ENCODE data around the gene LRRC45. TPM values are rescaled to one million over a fixed set of nuclear protein-coding genes. Genes with fewer than 3 reads are reported as not detected.
"Not testable (repeated sequence)": the region's sequence is repeated elsewhere in the genome, so short reads cannot be mapped to it uniquely, and the experiment has no call there.

LRRC45 gene
- total RNA-seq, 2 experiments from 2014 or later: 41.2 to 52.0 TPM

DNA sequence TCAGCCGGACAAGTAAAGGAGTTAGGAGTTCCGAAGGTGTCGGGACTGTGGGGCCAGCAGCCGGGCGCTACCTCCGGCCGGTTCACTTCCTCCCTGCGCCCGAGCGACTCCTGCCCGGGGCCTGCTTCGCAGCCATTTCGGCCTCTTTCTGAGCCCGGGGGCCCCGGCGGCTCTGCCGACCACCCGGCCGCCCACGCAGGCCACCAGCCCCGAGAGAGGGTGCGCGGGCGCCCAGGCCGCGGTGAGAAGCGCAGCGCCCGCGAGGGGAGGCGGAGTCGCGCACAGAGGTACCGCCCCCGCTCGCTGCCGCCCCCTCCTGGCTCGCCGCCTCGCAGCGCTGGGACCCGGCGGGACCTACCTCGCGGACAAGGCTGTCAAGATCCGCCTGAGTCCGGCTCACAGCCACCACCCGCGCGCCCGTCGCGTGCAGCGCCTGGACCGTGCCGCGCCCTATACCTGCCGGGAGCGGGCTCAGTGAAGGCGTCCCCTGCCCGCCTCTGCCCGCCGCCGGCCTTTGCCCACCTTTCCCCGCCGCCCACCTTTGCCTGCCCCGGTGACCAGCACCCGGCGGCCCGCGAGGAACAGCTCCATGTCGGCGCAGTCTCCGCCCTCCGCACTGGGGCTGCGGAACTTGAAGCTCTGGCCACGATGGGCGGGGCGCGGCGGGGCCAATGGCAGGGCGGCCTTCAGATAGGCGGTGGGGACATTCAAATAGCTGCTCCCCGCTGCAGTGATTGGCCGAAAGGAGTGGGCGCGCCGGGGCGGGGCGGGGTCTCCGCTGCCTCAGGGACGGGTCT lies 14.2 kb downstream of the LRRC45 start, which contains the start of gene DCXR:
Gene DCXR (minus strand): TSS at position 606 of the 797 bp plus-strand sequence. CDS start 15 bp downstream, at position 591.
- H3K4me2 ChIP-seq (ENCODE audit: low read length): peak within 1 kb of the TSS; percentile 92
- H2AFZ ChIP-seq (ENCODE audit: low read length): peak within 1 kb of the TSS; percentile 92
- ChIA-PET POLR2A (interaction anchor here (0.6 to 1.5 kb wide), 15 partner anchors 10 to 164 kb away, joined by 3 to 9 read pairs (median 4); partner anchors contain the start of genes CENPX, LRRC45 and MAFG), CTCF (ENCODE audit: unreplicated experiment) (interaction anchor here (0.7 to 1.1 kb wide), 9 partner anchors 12 to 436 kb away, joined by 3 to 19 read pairs (median 4); partner anchors contain the start of genes CENPX and LRRC45)
- TF ChIP-seq EZH2phosphoT487 (IDR thresholded peaks at IDR 0.05; ENCODE audit: borderline replicate concordance, low read depth, low read length) (no peak), CTCF (conservative IDR thresholded peaks at IDR 0.05; ENCODE audit: low read length) (peak; percentile 91)
- H3K4me1 ChIP-seq (ENCODE audit: insufficient read depth, low read length, poor library complexity, severe bottlenecking): peaks cover 19% of the 10 kb centered on the region
- H3K9me2 ChIP-seq (ENCODE audit: insufficient read depth, low read length): no peaks in the 10 kb centered on the region
- BruUV-seq (replicated peaks): no TSS peak
- H3K9me3 ChIP-seq (ENCODE audit: low read length): no peaks in the 10 kb centered on the region
- H3K79me2 ChIP-seq (ENCODE audit: insufficient read depth, low read depth, low read length): no peaks in the 10 kb centered on the region
- peak; percentile 99 for DNase-seq (ENCODE audit: low spot score)
- H3K36me3 ChIP-seq (ENCODE audit: insufficient read depth, low read length): no peaks in the 10 kb centered on the region
- H3K4me3 ChIP-seq (ENCODE audit: low read depth, low read length, poor library complexity, severe bottlenecking): peak within 1 kb of the TSS; percentile 72
- H3K27ac ChIP-seq (ENCODE audit: low read depth, low read length, poor library complexity, severe bottlenecking): peak within 1 kb of the TSS; percentile 70
- 0 out of 2 replicates have a peak, but pooled peaks cover 5% of the 10 kb centered on the region for H4K20me1 ChIP-seq (ENCODE audit: insufficient read depth, low read length)
- intact Hi-C loops (cut with micrococcal nuclease; ENCODE audit: unreplicated experiment): loop anchor here (1.0 to 5.0 kb wide), 4 partner anchors 14 to 165 kb away; partner anchors contain the start of genes ARHGDIA, FASN, GPS1 and LRRC45

GRCh38 chr17:82037889-82038195 lies 14.7 kb downstream of the LRRC45 start:
- no peaks in the 10 kb centered on the region for H3K9me2 ChIP-seq (ENCODE audit: insufficient read depth, low read length)
- intact Hi-C loops (cut with micrococcal nuclease; ENCODE audit: unreplicated experiment): loop anchor here (1.0 to 5.0 kb wide), 4 partner anchors 13 to 166 kb away; partner anchors contain the start of genes ARHGDIA, FASN, GPS1 and LRRC45
- H3K36me3 ChIP-seq (ENCODE audit: insufficient read depth, low read length): no peaks in the 10 kb centered on the region
- no peaks in the 10 kb centered on the region for H3K79me2 ChIP-seq (ENCODE audit: insufficient read depth, low read depth, low read length)
- H3K27ac ChIP-seq (ENCODE audit: low read depth, low read length, poor library complexity, severe bottlenecking): peak overlapping the region; percentile 70
- no TSS peak for BruUV-seq (replicated peaks)
- TF ChIP-seq CTCF (conservative IDR thresholded peaks at IDR 0.05; ENCODE audit: low read length) (no peak), EZH2phosphoT487 (IDR thresholded peaks at IDR 0.05; ENCODE audit: borderline replicate concordance, low read depth, low read length) (no peak)
- CTCF ChIA-PET (ENCODE audit: unreplicated experiment): interaction anchor here (0.7 to 1.1 kb wide), 9 partner anchors 12 to 437 kb away, joined by 3 to 19 read pairs (median 4); partner anchors contain the start of genes CENPX and LRRC45
- H3K4me1 ChIP-seq (ENCODE audit: insufficient read depth, low read length, poor library complexity, severe bottlenecking): peaks cover 19% of the 10 kb centered on the region
- POLR2A ChIA-PET: interaction anchor here (0.6 to 1.5 kb wide), 14 partner anchors 12 to 372 kb away, joined by 3 to 9 read pairs (median 4); partner anchors contain the start of genes CENPX, LRRC45 and MAFG
- H3K4me2 ChIP-seq (ENCODE audit: low read length): peak overlapping the region; percentile 92
- peak overlapping the region; percentile 72 for H3K4me3 ChIP-seq (ENCODE audit: low read depth, low read length, poor library complexity, severe bottlenecking)
- H4K20me1 ChIP-seq (ENCODE audit: insufficient read depth, low read length): 0 out of 2 replicates have a peak, but pooled peaks cover 5% of the 10 kb centered on the region
- peak overlapping the region; percentile 92 for H2AFZ ChIP-seq (ENCODE audit: low read length)
- DNase-seq (ENCODE audit: low spot score): no peak
- H3K9me3 ChIP-seq (ENCODE audit: low read length): no peaks in the 10 kb centered on the region

- H3K4me3 ChIP-seq (ENCODE audit: low read depth, low read length, poor library complexity, severe bottlenecking); CTCF ChIA-PET (ENCODE audit: unreplicated experiment); H3K4me2 ChIP-seq (ENCODE audit: low read length); H3K9me2 ChIP-seq (ENCODE audit: insufficient read depth, low read length); H3K36me3 ChIP-seq (ENCODE audit: insufficient read depth, low read length); H3K79me2 ChIP-seq (ENCODE audit: insufficient read depth, low read depth, low read length); H3K9me3 ChIP-seq (ENCODE audit: low read length); H4K20me1 ChIP-seq (ENCODE audit: insufficient read depth, low read length); BruUV-seq (replicated peaks); H2AFZ ChIP-seq (ENCODE audit: low read length); H3K27ac ChIP-seq (ENCODE audit: low read depth, low read length, poor library complexity, severe bottlenecking): not testable (repeated sequence)
- peak; percentile 41 for DNase-seq (ENCODE audit: low spot score)
- POLR2A ChIA-PET: interaction anchor here (1.1 to 1.5 kb wide), 2 partner anchors 11 to 27 kb away, joined by 3 read pairs; no protein-coding TSS in a partner anchor
- intact Hi-C loops (cut with micrococcal nuclease; ENCODE audit: unreplicated experiment): loop anchor here (5.0 kb wide), 1 partner anchor 167 kb away; the partner anchor contains the start of gene ARHGDIA
- H3K4me1 ChIP-seq (ENCODE audit: insufficient read depth, low read length, poor library complexity, severe bottlenecking): peaks cover 19% of the 10 kb centered on the region
These were observed 15.8 kb downstream of the LRRC45 start for GRCh38 chr17:82038796-82039409.
